GM21381 (cell line): ENCODE results near the gene ITSN2.
A peak's percentile ranks its signal among the peaks of the same experiment; 100 is the strongest.
"Not testable (repeated sequence)": the region's sequence is repeated elsewhere in the genome, so short reads cannot be mapped to it uniquely, and the experiment has no call there.

Experiments
- ATAC-seq: cut with Tn5 transposase; IDR thresholded peaks from one replicate; pipeline ENCODE4 v1.9.1; 2021; ENCODE audit warnings: mild to moderate bottlenecking, moderate library complexity; ENCODE audit not compliant: unreplicated experiment

ITSN2 gene

GRCh38 chr2:24222946-24223345 is 137.4 kb downstream of the ITSN2 start:
- ATAC-seq = no peak

GRCh38 chr2:24221343-24222050 is 138.8 kb downstream of the ITSN2 start:
- ATAC-seq = no peak

GRCh38 chr2:24220554-24221291 is 139.6 kb downstream of the ITSN2 start:
- ATAC-seq = no peak

- peak; percentile 96 for ATAC-seq
Measured at GRCh38 chr2:24214880-24215279, 145.5 kb downstream of the ITSN2 start.

- ATAC-seq = no peak
Measured at GRCh38 chr2:24211408-24211807, 148.9 kb downstream of the ITSN2 start.

- no peak for ATAC-seq
Measured at GRCh38 chr2:24210723-24211122, 149.6 kb downstream of the ITSN2 start.

- no peak for ATAC-seq
Measured at GRCh38 chr2:24210106-24210455, 150.3 kb downstream of the ITSN2 start.

- ATAC-seq = no peak
Measured at GRCh38 chr2:24209389-24210105, 150.8 kb downstream of the ITSN2 start.

GRCh38 chr2:24208490-24208889 is 151.8 kb downstream of the ITSN2 start:
- ATAC-seq = no peak

GRCh38 chr2:24207359-24207758 is 153.0 kb downstream of the ITSN2 start:
- no peak for ATAC-seq

GRCh38 chr2:24206714-24207113 is 153.6 kb downstream of the ITSN2 start:
- ATAC-seq = no peak

GRCh38 chr2:24206242-24206641 is 154.1 kb downstream of the ITSN2 start:
- ATAC-seq = no peak

- ATAC-seq = no peak
Measured at GRCh38 chr2:24205131-24205530, 155.2 kb downstream of the ITSN2 start.

- no peak for ATAC-seq
Measured at GRCh38 chr2:24204505-24204904, 155.8 kb downstream of the ITSN2 start.

- ATAC-seq = no peak
Measured at GRCh38 chr2:24203787-24204150, 156.6 kb downstream of the ITSN2 start.

GRCh38 chr2:24203029-24203786 is 157.1 kb downstream of the ITSN2 start:
- ATAC-seq = no peak

- no peak for ATAC-seq
Measured at GRCh38 chr2:24200799-24201198, 159.5 kb downstream of the ITSN2 start.

- ATAC-seq = no peak
Measured at GRCh38 chr2:24199968-24200590, 160.3 kb downstream of the ITSN2 start.

GRCh38 chr2:24197213-24197612 is 163.1 kb downstream of the ITSN2 start:
- ATAC-seq = not testable (repeated sequence)

GRCh38 chr2:24191848-24192247 is 168.5 kb downstream of the ITSN2 start:
- no peak for ATAC-seq

- no peak for ATAC-seq
Measured at GRCh38 chr2:24191156-24191555, 169.2 kb downstream of the ITSN2 start.
